A375 (cell line): ENCODE results near the gene ARMH4. TPM values are rescaled to one million over a fixed set of nuclear protein-coding genes. Genes with fewer than 3 reads are reported as not detected.

Experiments used
- small RNA-seq: library from RNA; depleted of rRNA; stranded (forward); fragments of <200 nt; gene quantifications from one replicate; pipeline ENCODE3, GENCODE V24; 2014
- total RNA-seq: library from RNA; depleted of rRNA; stranded (reverse); fragments of >200 nt; shearing (Covaris generic); gene quantifications from 2 replicates; pipeline ENCODE4 v1.2.3, GENCODE V29; 2014; rRNA removed

The ARMH4 gene, protein sequence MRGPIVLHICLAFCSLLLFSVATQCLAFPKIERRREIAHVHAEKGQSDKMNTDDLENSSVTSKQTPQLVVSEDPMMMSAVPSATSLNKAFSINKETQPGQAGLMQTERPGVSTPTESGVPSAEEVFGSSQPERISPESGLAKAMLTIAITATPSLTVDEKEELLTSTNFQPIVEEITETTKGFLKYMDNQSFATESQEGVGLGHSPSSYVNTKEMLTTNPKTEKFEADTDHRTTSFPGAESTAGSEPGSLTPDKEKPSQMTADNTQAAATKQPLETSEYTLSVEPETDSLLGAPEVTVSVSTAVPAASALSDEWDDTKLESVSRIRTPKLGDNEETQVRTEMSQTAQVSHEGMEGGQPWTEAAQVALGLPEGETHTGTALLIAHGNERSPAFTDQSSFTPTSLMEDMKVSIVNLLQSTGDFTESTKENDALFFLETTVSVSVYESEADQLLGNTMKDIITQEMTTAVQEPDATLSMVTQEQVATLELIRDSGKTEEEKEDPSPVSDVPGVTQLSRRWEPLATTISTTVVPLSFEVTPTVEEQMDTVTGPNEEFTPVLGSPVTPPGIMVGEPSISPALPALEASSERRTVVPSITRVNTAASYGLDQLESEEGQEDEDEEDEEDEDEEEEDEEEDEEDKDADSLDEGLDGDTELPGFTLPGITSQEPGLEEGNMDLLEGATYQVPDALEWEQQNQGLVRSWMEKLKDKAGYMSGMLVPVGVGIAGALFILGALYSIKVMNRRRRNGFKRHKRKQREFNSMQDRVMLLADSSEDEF
- 0.03 TPM in 1 of 2 replicates, not detected in the other for total RNA-seq

DNA sequence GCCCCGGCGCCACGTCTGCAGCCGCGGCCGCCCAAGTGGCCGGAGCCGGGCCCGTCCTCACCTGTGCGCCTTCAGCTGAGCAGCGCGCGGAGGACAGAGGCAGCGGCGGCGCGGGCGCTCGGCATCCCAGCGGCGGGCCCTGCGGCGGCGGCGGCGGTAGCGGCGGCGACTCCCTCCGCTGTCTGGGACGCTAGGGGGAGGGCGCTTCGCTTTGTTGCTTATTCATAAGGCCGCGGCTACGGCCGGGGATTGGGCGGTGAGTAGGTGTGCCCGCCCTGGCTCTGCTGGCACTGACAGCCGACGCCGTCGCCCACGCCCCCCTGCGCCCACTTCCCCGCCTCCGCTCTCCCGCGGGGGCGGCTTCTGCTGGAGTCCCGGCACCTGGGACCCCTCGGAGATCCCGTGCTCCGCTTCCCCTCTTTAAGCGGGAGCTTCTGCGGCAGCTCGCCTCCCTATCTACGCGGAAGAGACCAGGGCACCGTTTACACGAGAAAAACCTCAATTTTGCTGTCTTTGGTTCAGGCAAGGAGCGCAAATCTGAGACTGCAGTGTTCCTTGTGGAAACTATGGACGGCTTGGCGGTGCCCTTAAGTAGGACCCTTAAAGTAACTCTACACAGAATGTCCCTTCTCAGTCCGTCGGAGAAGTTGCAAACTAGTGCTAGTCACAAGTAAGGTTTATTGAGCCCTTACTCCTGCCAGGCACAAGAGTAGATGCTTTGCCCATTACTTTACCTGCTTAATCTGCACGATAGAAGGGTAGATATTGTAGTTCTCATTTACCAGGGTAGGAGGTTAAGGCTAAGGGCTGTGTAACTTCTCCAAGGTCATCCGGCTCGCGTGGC is at the start of gene ARMH4:
Gene ARMH4 (minus strand): TSS at position 200 of the 844 bp plus-strand sequence. CDS start 12,855 bp downstream, outside the sequence.

DNA sequence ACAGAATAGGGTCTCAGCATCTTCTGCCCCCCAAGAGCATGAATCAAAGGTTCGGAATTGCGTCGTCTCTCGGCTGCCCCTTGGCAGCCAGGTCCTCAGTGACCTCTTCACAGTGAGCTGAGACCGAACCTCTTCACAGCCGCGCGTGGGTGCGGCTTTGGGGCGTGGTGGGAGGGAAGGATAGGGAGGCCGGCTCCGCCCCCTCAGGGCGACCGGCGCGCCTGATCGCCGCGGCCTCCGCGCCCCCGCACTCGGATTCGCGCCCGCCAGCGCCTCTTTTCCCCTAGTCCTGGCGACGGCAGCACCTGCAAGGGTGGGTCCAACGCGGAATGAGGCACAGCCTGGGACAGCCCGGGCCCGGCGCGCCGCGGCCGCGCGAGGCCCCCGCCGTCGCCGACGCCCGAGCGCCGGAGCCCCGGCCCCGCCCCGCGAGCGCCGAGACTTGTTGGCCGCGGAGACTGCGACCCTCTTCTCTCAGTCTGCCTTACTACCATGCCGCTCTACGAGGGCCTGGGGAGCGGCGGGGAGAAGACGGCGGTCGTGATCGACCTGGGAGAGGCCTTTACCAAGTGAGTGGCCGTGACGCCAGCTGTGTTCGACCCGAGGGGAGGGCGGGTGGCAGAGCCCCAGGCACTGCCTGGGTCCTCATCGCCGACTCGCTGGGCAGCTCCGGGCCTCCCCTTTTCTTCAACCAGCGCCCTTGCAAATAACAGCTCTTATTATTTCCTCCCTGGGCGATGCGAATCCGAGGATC is 47.9 kb upstream of the ARMH4 start, which contains the start of gene ACTR10:
Gene ACTR10 (plus strand): TSS at position 424 of the 754 bp plus-strand sequence. CDS start 69 bp downstream, at position 493.

Small RNA genes lying within 50 kb of the gene (small RNA-seq; reads per million reads assigned to genes)
- not detected for gene RN7SL598P

Other genes starting within 250 kb of the ARMH4 start
- 23.7 and 27.1 TPM in 2 replicates for gene ACTR10, start 47.9 kb upstream of the ARMH4 start, total RNA-seq
- gene PSMA3, start 92.6 kb upstream of the ARMH4 start, total RNA-seq: 80.1 and 104 TPM in 2 replicates
- gene ARID4A, start 146.3 kb upstream of the ARMH4 start, total RNA-seq: 2.2 and 5.1 TPM in 2 replicates
- not detected in 2 replicates for gene TOMM20L, start 243.7 kb upstream of the ARMH4 start, total RNA-seq